ENCODE measurements around the gene CCDC136. TPM values are rescaled to one million over a fixed set of nuclear protein-coding genes. Genes with fewer than 3 reads are reported as not detected.
A peak's percentile ranks its signal among the peaks of the same experiment; 100 is the strongest.

The CCDC136 gene
- 35.1 TPM for polyA plus RNA-seq (2012; ENCODE audit: insufficient read depth, insufficient read length)

- peak within 1 kb of the TSS; percentile 77 for H3K4me3 ChIP-seq (ENCODE audit: low read length)
- peak; percentile 49 for DNase-seq (ENCODE audit: low read depth, low spot score)
Observed at GRCh38 chr7:128791121-128791971, at the start of gene CCDC136. Gene CCDC136 (plus strand): TSS chr7:128791968. CDS start chr7:128792412, 444 bp downstream.

- no peak overlapping the region for H3K4me3 ChIP-seq (ENCODE audit: low read length)
- no peak for DNase-seq (ENCODE audit: low read depth, low spot score)
Observed at GRCh38 chr7:128742206-128742605, 49.6 kb upstream of the CCDC136 start.

GRCh38 chr7:128743112-128743772 is 48.5 kb upstream of the CCDC136 start:
- no peak overlapping the region for H3K4me3 ChIP-seq (ENCODE audit: low read length)
- DNase-seq (ENCODE audit: low read depth, low spot score): no peak

- DNase-seq (ENCODE audit: low read depth, low spot score): no peak
- no peak overlapping the region for H3K4me3 ChIP-seq (ENCODE audit: low read length)
Observed at GRCh38 chr7:128744366-128744905, 47.3 kb upstream of the CCDC136 start.

- DNase-seq (ENCODE audit: low read depth, low spot score): no peak
- no peak overlapping the region for H3K4me3 ChIP-seq (ENCODE audit: low read length)
Observed at GRCh38 chr7:128745706-128746105, 46.1 kb upstream of the CCDC136 start.

GRCh38 chr7:128747327-128748079 is 44.3 kb upstream of the CCDC136 start:
- no peak overlapping the region for H3K4me3 ChIP-seq (ENCODE audit: low read length)
- no peak for DNase-seq (ENCODE audit: low read depth, low spot score)

GRCh38 chr7:128752251-128752650 is 39.5 kb upstream of the CCDC136 start:
- no peak for DNase-seq (ENCODE audit: low read depth, low spot score)
- no peak overlapping the region for H3K4me3 ChIP-seq (ENCODE audit: low read length)

GRCh38 chr7:128755075-128755818 is 36.5 kb upstream of the CCDC136 start:
- H3K4me3 ChIP-seq (ENCODE audit: low read length): no peak overlapping the region
- DNase-seq (ENCODE audit: low read depth, low spot score): no peak

- no peak for DNase-seq (ENCODE audit: low read depth, low spot score)
Observed at GRCh38 chr7:128755819-128756476, 35.8 kb upstream of the CCDC136 start.

GRCh38 chr7:128757203-128757602 is 34.6 kb upstream of the CCDC136 start:
- DNase-seq (ENCODE audit: low read depth, low spot score): no peak
- H3K4me3 ChIP-seq (ENCODE audit: low read length): no peak overlapping the region

More at GRCh38 chr7:128755819-128756476, 35.8 kb upstream of the CCDC136 start:
- no peak overlapping the region for H3K4me3 ChIP-seq (ENCODE audit: low read length)

- no peak overlapping the region for H3K4me3 ChIP-seq (ENCODE audit: low read length)
Observed at GRCh38 chr7:128758553-128758952, 33.2 kb upstream of the CCDC136 start.

GRCh38 chr7:128759242-128759641 is 32.5 kb upstream of the CCDC136 start:
- DNase-seq (ENCODE audit: low read depth, low spot score): no peak
- H3K4me3 ChIP-seq (ENCODE audit: low read length): no peak overlapping the region

More at GRCh38 chr7:128758553-128758952, 33.2 kb upstream of the CCDC136 start:
- DNase-seq (ENCODE audit: low read depth, low spot score): no peak

- H3K4me3 ChIP-seq (ENCODE audit: low read length): no peak overlapping the region
Observed at GRCh38 chr7:128763541-128763940, 28.2 kb upstream of the CCDC136 start.

GRCh38 chr7:128767475-128768110 is 24.2 kb upstream of the CCDC136 start:
- no peak overlapping the region for H3K4me3 ChIP-seq (ENCODE audit: low read length)
- DNase-seq (ENCODE audit: low read depth, low spot score): no peak

More at GRCh38 chr7:128763541-128763940, 28.2 kb upstream of the CCDC136 start:
- DNase-seq (ENCODE audit: low read depth, low spot score): no peak

- no peak for DNase-seq (ENCODE audit: low read depth, low spot score)
- H3K4me3 ChIP-seq (ENCODE audit: low read length): no peak overlapping the region
Observed at GRCh38 chr7:128770233-128770632, 21.5 kb upstream of the CCDC136 start.

GRCh38 chr7:128773604-128774003 is 18.2 kb upstream of the CCDC136 start:
- DNase-seq (ENCODE audit: low read depth, low spot score): no peak
- H3K4me3 ChIP-seq (ENCODE audit: low read length): no peak overlapping the region

- no peak for DNase-seq (ENCODE audit: low read depth, low spot score)
Observed at GRCh38 chr7:128774029-128774689, 17.6 kb upstream of the CCDC136 start.

More at GRCh38 chr7:128774029-128774689, 17.6 kb upstream of the CCDC136 start:
- no peak overlapping the region for H3K4me3 ChIP-seq (ENCODE audit: low read length)
